Psoas muscle (tissue), 8 donors: ENCODE measurements around the gene UBAP2. TPM values are rescaled to one million over a fixed set of nuclear protein-coding genes. Genes with fewer than 3 reads are reported as not detected.

Experiments
- ATAC-seq, 4 donors: fragments of 200-7000 bp; cut with Tn5 transposase; one replicate each; pipeline ENCODE4 v1.9.1; 2020; ENCODE audit warnings: moderate library complexity in 3 of 4, mild to moderate bottlenecking in 2 of 4
- DNase-seq, 2 donors: peaks; one replicate each; pipeline ENCODE4 v3.0.0-alpha.2; 2020
- H3K27ac ChIP-seq: fragments of 200-600 bp; one replicate; pipeline ENCODE4 v1.8.0; 2022
- H3K27me3 ChIP-seq, 3 donors: fragments of 200-600 bp in 1 of 3; one replicate each; pipeline versions ENCODE4 v1.6.1 to v1.8.0; 2013 to 2022; ENCODE audit warnings: low read length in 2 of 3, mild to moderate bottlenecking in 2 of 3, moderate library complexity in 1 of 3; ENCODE audit not compliant: insufficient read depth in 3 of 3
- H3K36me3 ChIP-seq, 2 donors: fragments of 200-600 bp in 1 of 2; one replicate each; pipeline versions ENCODE4 v1.6.1 to v1.8.0; 2013 to 2022; ENCODE audit warnings: low read depth in 1 of 2, mild to moderate bottlenecking in 1 of 2, moderate library complexity in 1 of 2; ENCODE audit not compliant: insufficient read depth in 1 of 2
- H3K4me1 ChIP-seq: fragments of 200-600 bp; one replicate; pipeline ENCODE4 v1.8.0; 2022
- H3K4me3 ChIP-seq: fragments of 200-600 bp; one replicate; pipeline ENCODE4 v1.8.0; 2022; ENCODE audit warnings: mild to moderate bottlenecking
- H3K9me3 ChIP-seq: fragments of 200-600 bp; one replicate; pipeline ENCODE4 v1.8.0; 2022
- CTCF ChIP-seq: fragments of 200-600 bp; IDR thresholded peaks from one replicate; pipeline ENCODE4 v1.8.0; 2022; ENCODE audit warnings: antibody characterized with exemption
- WGBS, 3 donors: extraction: QIAGEN DNeasy Blood & Tissue Kit; methylation state at CpG; one replicate each; pipeline versions ENCODE4 v1.1.6 to v1.1.7; 2013; 5-methylcytosine and 5-hydroxymethylcytosine counted together
- intact Hi-C, 2 donors: fragments of 100-400 bp; cut with DNase I; formaldehyde crosslinking; loops; one replicate each; pipeline versions ENCODE4 v1.11.0 to v1.14.2; 2022
- polyA plus RNA-seq, 3 donors: library from polyadenylated mRNA; stranded (reverse); fragments of 200-250 nt; gene quantifications; one replicate each; pipeline ENCODE4 v1.2.3, GENCODE V29; 2013
- total RNA-seq, 4 donors: library from RNA; stranded (reverse); fragmentation: NEBNext Ultra II Directional in 2 of 4; extraction: Animal tissue kit (Norgen Biotek cat#: 25700) in 2 of 4; gene quantifications; one replicate each; pipeline versions ENCODE4 v1.2.1 to v1.2.4, GENCODE V29; 2021 to 2023
- donor health status: healthy with polysubstance abuse.
- donor health status: DM: no; HTN: no; CAD: no; lungs with moderate emphysema.
- donor health status: Bipolar disorder and iron deficiency.
- donor health status: healthy.
- donor health status: DM: yes; HTN: yes; CAD: no.
- donor health status: DM: no; HTN: no; CAD: no.
- donor health status: DM: no; HTN: no; CAD: no.
- donor health status: DM: yes; HTN: yes; CAD: no.

The UBAP2 gene
- total and polyA plus RNA-seq, 7 donors: 14.4 to 46.3 (median 31.5) TPM

- no peak for DNase-seq
- intact Hi-C loops: no loop called here
- no peak for TF ChIP-seq CTCF
- no peaks in the 10 kb centered on the region for H3K9me3 ChIP-seq
- no peak overlapping the region for H3K4me3 ChIP-seq
- ATAC-seq: no peak
- WGBS, 3 donors: 85 to 93% (median 86%) methylated on average over 2 of the region's 2 CpGs
- no peak overlapping the region for H3K27ac ChIP-seq
- H3K4me1 ChIP-seq: peaks cover 4% of the 10 kb centered on the region
- peaks cover 0 to 12% of the 10 kb centered on the region in 2 donors for H3K36me3 ChIP-seq
- H3K27me3 ChIP-seq: no peaks in the 10 kb centered on the region
Measured at GRCh38 chr9:33906769-33907168, 141.9 kb downstream of the UBAP2 start.

- DNase-seq (no peak), ATAC-seq (no peak)
- Histone ChIP-seq H3K9me3 (no peaks in the 10 kb centered on the region), H3K27ac (no peak overlapping the region), H3K27me3 (no peaks in the 10 kb centered on the region), H3K36me3 (peaks cover 0 to 27% of the 10 kb centered on the region in 2 donors), H3K4me3 (no peak overlapping the region), H3K4me1 (peaks cover 4% of the 10 kb centered on the region)
- WGBS, 3 donors: 89 to 100% (median 96%) methylated on average over 1 of the region's 1 CpG
- no peak for TF ChIP-seq CTCF
- intact Hi-C loops: no loop called here
Measured at GRCh38 chr9:33905137-33905536, 143.6 kb downstream of the UBAP2 start.

- H3K27me3 ChIP-seq: no peaks in the 10 kb centered on the region
- 72 to 79% (median 78%) methylated on average over 4 of the region's 4 CpGs for WGBS, 3 donors
Measured at GRCh38 chr9:33903157-33903780, 145.4 kb downstream of the UBAP2 start.

GRCh38 chr9:33894316-33894715, 154.4 kb downstream of the UBAP2 start:
- no peaks in the 10 kb centered on the region for H3K9me3 ChIP-seq
- no peak overlapping the region for H3K4me3 ChIP-seq
- no peak for DNase-seq
- peaks cover 2 to 26% of the 10 kb centered on the region in 2 donors for H3K36me3 ChIP-seq
- intact Hi-C loops: no loop called here
- no peak for TF ChIP-seq CTCF
- no peaks in the 10 kb centered on the region for H3K27me3 ChIP-seq
- no peak for ATAC-seq
- no peak overlapping the region for H3K27ac ChIP-seq
- H3K4me1 ChIP-seq: no peaks in the 10 kb centered on the region

More at GRCh38 chr9:33903157-33903780, 145.4 kb downstream of the UBAP2 start:
- intact Hi-C loops: no loop called here
- H3K4me3 ChIP-seq: no peak overlapping the region
- no peak for DNase-seq
- TF ChIP-seq CTCF: no peak
- H3K9me3 ChIP-seq: no peaks in the 10 kb centered on the region
- no peak overlapping the region for H3K27ac ChIP-seq
- no peak for ATAC-seq
- peaks cover 0 to 40% of the 10 kb centered on the region in 2 donors for H3K36me3 ChIP-seq
- peaks cover 4% of the 10 kb centered on the region for H3K4me1 ChIP-seq

- DNase-seq: no peak
- no peak for ATAC-seq
Measured at GRCh38 chr9:33893861-33894260, 154.8 kb downstream of the UBAP2 start.

More at GRCh38 chr9:33893861-33894260, 154.8 kb downstream of the UBAP2 start:
- no peak for TF ChIP-seq CTCF
- intact Hi-C loops: no loop called here
- H3K9me3 ChIP-seq: no peaks in the 10 kb centered on the region
- peaks cover 2 to 26% of the 10 kb centered on the region in 2 donors for H3K36me3 ChIP-seq
- no peaks in the 10 kb centered on the region for H3K4me1 ChIP-seq
- no peak overlapping the region for H3K4me3 ChIP-seq
- no peak overlapping the region for H3K27ac ChIP-seq
- H3K27me3 ChIP-seq: no peaks in the 10 kb centered on the region
